GM18498 (cell line): ENCODE results near the gene AGAP1.
"Not testable (repeated sequence)": the region's sequence is repeated elsewhere in the genome, so short reads cannot be mapped to it uniquely, and the experiment has no call there.

ENCODE experiments used
- ATAC-seq: cut with Tn5 transposase; IDR thresholded peaks from one replicate; pipeline ENCODE4 v1.9.1; 2021; ENCODE audit warnings: mild to moderate bottlenecking, moderate library complexity; ENCODE audit not compliant: unreplicated experiment

Gene AGAP1

GRCh38 chr2:235925250-235925919, 431.5 kb downstream of the AGAP1 start:
- no peak for ATAC-seq

GRCh38 chr2:235926229-235926628, 432.4 kb downstream of the AGAP1 start:
- ATAC-seq = no peak

- no peak for ATAC-seq
Measured at GRCh38 chr2:235928751-235929370, 435.0 kb downstream of the AGAP1 start.

DNA sequence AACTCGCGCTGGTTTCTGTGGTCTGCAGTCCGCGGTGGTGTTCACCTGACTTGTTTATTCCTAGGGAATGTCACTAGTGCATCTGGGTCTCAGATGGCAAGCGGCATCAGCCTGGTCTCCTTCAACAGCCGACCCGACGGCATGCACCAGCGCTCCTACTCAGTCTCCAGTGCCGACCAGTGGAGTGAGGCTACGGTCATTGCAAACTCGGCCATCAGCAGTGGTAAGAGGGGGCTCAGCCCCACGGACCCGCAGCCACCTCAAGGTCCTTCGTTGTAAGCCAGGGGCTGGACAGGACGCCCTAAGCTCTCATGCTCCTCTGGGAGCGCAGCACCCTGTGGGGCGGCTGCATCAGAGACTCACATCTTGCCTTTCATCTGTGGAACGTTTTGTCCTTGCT, 436.9 kb downstream of the AGAP1 start:
- no peak for ATAC-seq

GRCh38 chr2:235931676-235932075, 437.8 kb downstream of the AGAP1 start:
- no peak for ATAC-seq

DNA sequence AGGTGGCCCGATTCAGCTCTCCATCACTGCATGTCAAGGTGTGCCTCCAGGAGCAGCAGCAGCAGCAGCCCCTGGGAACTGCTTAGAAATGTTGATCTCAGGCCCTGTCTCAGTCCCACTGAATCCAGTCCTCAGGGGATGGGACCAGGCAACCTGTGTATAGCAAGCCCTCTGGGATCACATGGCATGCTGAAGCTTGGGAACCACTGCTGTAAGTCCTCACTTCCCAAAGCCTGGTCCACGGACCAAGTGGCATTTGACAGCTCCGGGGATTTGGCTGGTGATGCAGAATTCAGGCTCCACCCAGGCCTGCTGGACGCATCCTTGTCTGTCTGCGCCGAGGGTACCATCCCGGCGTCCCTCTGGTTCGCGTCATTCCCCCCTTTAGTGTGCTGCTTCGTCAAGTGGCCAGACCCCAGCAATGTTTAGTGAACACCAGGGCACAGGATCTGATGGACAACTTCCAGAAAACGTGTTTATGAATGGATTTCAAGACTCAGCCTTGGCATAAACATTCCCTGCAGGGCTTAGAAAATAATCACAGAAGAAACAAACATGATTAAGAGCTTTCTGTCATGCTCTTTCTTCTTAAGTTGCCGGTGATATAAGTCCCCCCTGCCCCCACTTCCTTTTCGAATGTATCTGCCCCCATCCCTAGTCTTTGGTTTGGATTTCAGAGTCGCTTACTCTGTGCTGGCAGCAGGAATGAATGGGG, 440.4 kb downstream of the AGAP1 start:
- no peak for ATAC-seq

DNA sequence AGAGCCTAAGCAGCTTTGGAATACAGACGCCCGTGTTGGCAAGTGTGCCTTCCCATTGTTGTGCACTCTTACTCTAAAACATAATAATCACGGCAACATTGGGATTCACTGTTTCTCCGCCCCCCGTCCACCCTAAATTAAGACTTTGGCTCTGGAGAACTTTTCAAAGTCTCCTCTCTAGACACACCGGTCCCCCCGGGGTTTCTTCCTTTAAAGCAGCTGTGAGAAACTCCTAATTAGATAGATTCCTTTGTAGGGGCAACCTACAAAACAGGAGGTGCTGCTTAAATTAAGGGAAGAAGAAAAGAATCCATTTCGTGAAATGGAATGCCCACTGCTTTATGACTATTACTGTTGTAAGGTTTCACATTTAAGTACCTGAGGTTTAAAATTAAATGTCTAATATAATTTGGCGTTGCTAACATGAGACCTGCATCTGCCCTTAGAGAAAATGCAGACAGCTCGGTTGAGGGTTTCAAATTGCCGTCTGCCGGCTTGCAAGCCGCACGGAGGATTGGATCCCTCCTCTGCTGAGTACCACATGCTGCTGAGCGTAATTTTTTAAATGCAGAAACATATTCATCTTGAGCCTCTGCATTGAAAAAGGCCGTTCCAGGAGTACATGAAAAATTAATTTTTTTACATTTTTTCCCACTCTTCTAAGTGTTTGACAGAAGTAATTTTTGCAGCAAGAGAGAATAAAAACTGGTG, 441.1 kb downstream of the AGAP1 start:
- no peak for ATAC-seq

DNA sequence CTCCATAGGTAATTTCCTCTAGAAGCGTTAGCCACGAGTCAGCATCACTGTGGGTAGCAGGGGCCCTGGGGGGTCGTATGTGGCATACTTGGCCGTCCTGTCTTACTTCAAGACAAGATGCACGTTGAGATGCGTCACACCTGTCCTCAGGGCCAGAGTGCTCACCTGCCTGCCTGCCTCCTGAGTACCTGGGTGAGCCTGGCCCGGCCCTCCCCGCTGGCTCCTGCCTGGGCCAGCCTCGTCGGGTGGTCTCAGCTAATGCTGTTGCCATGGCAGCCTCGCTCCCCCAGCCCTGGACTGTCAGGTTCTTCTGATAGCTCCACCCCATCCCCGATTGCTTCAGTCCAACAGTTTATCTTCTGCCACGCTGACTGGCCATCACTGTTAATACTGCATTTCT, 441.9 kb downstream of the AGAP1 start:
- ATAC-seq = no peak

GRCh38 chr2:235936493-235936892, 442.6 kb downstream of the AGAP1 start:
- ATAC-seq = no peak

GRCh38 chr2:235937087-235937486, 443.2 kb downstream of the AGAP1 start:
- no peak for ATAC-seq

DNA sequence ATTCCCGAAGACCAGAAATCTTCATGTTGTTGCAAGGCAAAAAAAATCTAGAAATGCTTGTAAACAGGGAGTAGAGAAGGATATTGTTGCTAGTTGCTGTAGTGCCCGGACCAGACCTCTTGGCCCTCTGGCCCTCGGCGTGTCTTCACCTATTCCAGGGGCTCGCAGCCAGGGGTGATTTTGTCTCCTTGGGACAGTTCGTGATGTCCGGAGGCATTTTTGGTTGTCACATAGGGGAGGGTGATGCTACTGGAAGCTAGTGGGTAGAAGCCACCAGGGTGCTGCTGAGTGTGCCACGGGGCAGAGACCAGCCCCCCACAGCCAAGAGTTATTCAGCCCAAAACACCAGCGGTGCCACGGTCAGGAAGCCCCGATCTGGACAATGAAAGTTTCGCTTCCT, 443.7 kb downstream of the AGAP1 start:
- ATAC-seq = no peak

DNA sequence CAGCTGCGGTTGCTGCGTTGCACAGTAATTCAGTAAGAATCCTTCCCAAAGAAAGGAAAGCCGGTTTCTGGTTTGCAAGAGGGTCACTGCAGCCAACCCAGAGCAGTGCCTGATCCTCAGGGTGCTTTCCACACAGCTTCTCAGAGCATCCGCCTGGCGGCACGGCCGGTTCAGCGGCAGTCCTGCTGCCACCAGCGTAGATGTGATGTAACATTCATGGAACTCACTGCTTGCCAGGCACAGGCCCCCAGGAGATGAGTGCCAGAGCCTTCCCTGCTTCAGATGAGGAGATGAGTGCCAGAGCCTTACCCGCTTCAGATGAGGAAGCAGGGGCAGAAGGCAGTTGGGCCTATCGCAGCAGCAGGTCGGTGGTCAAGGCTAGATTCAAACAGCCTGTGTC, 444.1 kb downstream of the AGAP1 start:
- ATAC-seq = no peak

GRCh38 chr2:235938611-235939010, 444.8 kb downstream of the AGAP1 start:
- ATAC-seq = no peak

GRCh38 chr2:235939471-235939870, 445.6 kb downstream of the AGAP1 start:
- no peak for ATAC-seq

DNA sequence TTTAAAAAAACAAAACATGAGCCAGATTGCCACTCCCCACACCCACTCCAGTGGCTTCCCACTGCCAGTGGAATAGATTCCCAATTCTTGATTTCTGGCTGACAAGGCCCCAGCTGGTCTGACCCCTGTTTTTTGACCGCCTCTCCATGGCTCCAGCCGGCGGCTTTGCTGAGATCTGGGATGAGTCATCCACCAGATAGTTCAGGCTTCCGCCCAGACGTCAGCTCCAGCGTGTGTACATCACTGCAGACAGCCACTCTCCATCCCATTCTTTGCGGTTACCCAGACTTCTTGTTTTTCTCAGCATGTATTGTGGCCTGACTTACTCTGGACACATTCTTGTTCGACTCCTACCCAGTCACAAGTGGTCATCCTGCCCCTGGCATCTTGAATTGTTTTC, 446.5 kb downstream of the AGAP1 start:
- no peak for ATAC-seq

DNA sequence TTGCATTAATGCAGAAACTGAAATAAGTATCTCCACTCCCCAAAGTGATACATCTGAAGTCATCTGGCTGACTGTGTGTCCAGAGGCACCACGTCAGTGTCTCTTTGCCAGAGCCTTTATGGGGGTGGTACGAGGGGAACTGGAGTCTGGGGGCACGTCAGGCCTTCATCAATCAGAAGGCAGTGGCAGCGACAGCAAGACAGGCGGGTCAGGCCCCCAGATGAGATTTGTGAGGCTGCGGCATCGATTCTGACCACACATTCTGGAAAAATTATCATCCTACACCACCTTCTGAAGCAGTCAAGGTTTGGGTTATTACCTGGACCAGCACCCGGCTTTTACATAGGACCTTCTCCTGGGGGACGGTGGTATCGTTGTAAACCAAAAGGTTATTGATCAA, 450.7 kb downstream of the AGAP1 start:
- no peak for ATAC-seq

- no peak for ATAC-seq
Measured at GRCh38 chr2:235945608-235946140, 451.8 kb downstream of the AGAP1 start.

GRCh38 chr2:235946590-235946989, 452.7 kb downstream of the AGAP1 start:
- no peak for ATAC-seq

- not testable (repeated sequence) for ATAC-seq
Measured at GRCh38 chr2:235947055-235947454, 453.2 kb downstream of the AGAP1 start.

DNA sequence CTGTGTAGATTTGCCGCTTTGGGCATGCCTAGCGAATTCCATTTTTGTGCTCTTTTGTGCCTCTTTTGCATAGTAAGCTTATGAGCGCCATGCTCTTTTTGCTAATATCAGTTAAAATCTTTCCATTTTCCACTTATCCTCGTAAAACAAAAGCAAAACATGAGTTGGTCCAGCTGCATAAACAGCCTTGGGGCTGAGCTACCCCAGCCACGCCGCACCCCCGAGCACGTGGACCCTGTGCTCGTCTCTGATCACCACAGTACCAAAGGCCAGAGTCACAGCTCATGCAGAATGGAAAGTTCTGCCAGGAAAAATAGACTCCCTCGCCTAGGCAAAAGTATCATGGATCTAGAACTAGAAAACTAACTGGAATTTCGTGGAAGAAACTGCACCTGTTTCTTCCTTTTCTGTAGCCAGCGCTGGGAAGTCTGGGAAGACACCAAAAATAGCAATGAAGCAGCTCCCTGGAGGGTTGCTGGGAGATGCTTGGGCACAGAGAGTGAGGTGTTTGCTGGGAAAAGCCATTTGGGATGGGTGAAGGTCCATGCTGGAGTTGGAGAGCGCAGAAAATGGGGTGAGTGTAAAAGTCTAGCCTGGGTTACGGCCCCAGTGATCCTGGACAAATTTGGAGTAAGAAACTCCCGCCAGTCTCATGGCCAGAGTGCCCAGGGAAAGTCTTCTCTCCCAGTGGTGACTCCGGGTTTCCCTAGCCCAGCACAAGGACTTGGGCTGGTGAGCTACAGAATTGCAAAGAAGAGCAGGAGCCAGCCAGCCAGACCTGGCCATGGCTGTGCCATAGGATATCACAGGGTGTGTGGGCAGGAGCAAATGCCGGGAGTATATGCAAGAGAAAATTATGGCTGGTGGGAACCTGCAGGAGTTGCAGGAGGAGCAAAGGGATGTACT, 456.0 kb downstream of the AGAP1 start:
- ATAC-seq = no peak
